ENCODE data around the gene MRTFB. TPM values are rescaled to one million over a fixed set of nuclear protein-coding genes. Genes with fewer than 3 reads are reported as not detected.

MRTFB gene
- total and polyA plus RNA-seq, 12 donors, result 4.1 to 41.8 (median 32.5) TPM

DNA sequence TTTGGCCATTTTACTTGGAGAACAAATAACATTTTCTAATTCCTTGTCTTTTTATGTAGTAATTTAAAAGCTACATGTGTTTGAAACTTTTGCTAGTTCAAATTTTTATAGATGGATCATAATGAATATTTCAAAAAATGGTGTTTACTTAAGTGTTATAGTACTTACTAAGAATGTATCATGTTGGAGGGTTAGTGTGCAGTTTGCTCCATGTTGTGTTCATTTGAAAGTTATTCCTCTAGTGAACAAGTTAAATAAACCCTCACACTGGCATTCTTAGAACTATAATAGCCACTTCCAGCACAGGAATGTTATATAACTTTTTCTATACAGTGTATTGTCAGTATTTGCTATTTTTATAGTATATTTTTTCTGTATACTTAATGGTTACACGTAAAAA, 62.8 kb downstream of the MRTFB start:
- intact Hi-C loops (cut with DNase I), result no loop called here

DNA sequence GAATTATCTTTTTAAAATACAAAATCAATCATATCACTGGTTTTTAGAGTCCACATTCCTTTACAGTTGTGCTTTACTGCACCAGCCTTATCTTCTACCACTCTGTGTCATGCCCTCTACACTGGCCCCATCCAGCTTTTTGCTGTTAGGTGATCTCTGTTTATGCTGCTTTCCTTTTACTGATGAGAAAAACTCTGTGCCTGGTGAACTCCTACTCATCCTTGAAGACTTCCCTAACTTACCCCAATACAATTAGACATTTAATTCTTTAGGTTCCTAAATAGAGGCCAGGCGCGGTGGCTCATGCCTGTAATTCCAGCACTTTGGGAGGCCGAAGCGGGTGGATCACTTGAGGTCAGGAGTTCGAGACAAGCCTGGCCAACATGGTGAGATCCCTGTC, 64.6 kb downstream of the MRTFB start:
- ATAC-seq, result no peak
- WGBS, 2 donors, result 96 to 98% methylated on average over 5 of the region's 5 CpGs

More for the DNA sequence above, 62.8 kb downstream of the MRTFB start:
- Histone ChIP-seq H3K27ac (no peak overlapping the region), H3K4me1 (peaks cover 0 to 23% (median 3%) of the 10 kb centered on the region in 9 donors), H3K4me3 (no peak overlapping the region), H3K27me3 (no peaks in the 10 kb centered on the region), H3K36me3 (no peaks in the 10 kb centered on the region), H3K9me3 (no peaks in the 10 kb centered on the region)
- TF ChIP-seq, protein P1, sequence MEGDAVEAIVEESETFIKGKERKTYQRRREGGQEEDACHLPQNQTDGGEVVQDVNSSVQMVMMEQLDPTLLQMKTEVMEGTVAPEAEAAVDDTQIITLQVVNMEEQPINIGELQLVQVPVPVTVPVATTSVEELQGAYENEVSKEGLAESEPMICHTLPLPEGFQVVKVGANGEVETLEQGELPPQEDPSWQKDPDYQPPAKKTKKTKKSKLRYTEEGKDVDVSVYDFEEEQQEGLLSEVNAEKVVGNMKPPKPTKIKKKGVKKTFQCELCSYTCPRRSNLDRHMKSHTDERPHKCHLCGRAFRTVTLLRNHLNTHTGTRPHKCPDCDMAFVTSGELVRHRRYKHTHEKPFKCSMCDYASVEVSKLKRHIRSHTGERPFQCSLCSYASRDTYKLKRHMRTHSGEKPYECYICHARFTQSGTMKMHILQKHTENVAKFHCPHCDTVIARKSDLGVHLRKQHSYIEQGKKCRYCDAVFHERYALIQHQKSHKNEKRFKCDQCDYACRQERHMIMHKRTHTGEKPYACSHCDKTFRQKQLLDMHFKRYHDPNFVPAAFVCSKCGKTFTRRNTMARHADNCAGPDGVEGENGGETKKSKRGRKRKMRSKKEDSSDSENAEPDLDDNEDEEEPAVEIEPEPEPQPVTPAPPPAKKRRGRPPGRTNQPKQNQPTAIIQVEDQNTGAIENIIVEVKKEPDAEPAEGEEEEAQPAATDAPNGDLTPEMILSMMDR (IDR thresholded peaks at IDR 0.05), result no peak
- ATAC-seq (no peak), DNase-seq (no peak)
- WGBS, 2 donors, result 82 to 93% methylated on average over 1 of the region's 1 CpG

DNA sequence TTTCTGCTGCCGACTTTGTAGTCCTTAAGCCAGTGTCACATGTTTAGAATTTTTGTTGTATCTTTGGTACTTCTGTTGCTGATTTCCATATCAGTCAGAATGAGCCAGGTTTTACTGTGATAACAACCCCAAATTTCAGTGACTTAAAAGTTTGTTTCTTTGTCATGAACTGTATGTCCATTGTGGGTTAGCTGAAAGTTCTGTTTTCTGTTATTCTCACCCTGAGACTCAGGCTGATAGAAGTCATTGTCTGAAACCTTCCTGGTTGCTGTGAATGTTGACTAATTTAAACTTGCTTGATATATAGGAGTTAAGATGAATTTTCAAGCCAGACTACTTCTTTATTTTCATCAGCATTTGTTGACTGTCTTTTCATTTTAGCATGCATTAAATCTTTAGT, 68.8 kb downstream of the MRTFB start:
- Histone ChIP-seq H3K9me3 (peaks cover 0 to 8% (median 0%) of the 10 kb centered on the region in 11 donors), H3K4me3 (no peak overlapping the region), H3K4me1 (no peaks in the 10 kb centered on the region), H3K27ac (no peak overlapping the region), H3K27me3 (no peaks in the 10 kb centered on the region), H3K36me3 (peaks cover 0 to 39% (median 0%) of the 10 kb centered on the region in 9 donors)
- 59 to 70% methylated on average over 1 of the region's 1 CpG for WGBS, 2 donors
- intact Hi-C loops (cut with DNase I), result no loop called here
- no peak for DNase-seq
- ATAC-seq, result no peak
- TF ChIP-seq, protein P1 (IDR thresholded peaks at IDR 0.05), result no peak

More for the DNA sequence above, 64.6 kb downstream of the MRTFB start:
- Histone ChIP-seq H3K4me3 (no peak overlapping the region), H3K9me3 (peaks cover 0 to 8% (median 0%) of the 10 kb centered on the region in 11 donors), H3K36me3 (peaks cover 0 to 12% (median 0%) of the 10 kb centered on the region in 9 donors), H3K4me1 (peaks cover 0 to 20% (median 0%) of the 10 kb centered on the region in 9 donors), H3K27me3 (no peaks in the 10 kb centered on the region), H3K27ac (no peak overlapping the region)
- TF ChIP-seq, protein P1 (IDR thresholded peaks at IDR 0.05), result no peak
- no peak for DNase-seq
- intact Hi-C loops (cut with DNase I), result no loop called here

DNA sequence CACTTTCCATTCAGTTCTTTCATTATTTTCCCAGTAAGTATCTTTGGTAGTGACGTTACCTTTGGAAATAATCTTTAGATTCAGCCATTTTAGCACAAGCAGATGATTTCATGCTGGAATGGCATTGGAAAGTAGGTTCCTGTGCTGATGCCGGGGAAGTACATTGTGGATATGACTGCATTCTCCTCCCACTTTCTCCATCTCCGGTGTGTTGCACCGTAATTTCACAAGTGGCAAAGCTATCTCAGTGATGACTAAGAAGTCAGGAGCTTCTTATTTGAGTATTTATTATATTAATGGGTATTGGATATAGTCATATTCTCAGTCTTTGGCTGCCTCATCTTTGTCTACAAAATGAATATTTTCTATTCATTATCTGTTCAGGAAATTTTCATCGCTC, 69.8 kb downstream of the MRTFB start:
- H3K4me3 ChIP-seq, result no peak overlapping the region
- no peak for ATAC-seq
- H3K27me3 ChIP-seq, result no peaks in the 10 kb centered on the region
- DNase-seq, result no peak
- peaks cover 0 to 39% (median 0%) of the 10 kb centered on the region in 9 donors for H3K36me3 ChIP-seq
- intact Hi-C loops (cut with DNase I), result no loop called here
- peaks cover 0 to 7% (median under 1%) of the 10 kb centered on the region in 9 donors for H3K4me1 ChIP-seq
- 95 to 96% methylated on average over 5 of the region's 5 CpGs for WGBS, 2 donors
- no peak overlapping the region for H3K27ac ChIP-seq
- H3K9me3 ChIP-seq, result peaks cover 0 to 8% (median 0%) of the 10 kb centered on the region in 11 donors
- TF ChIP-seq, protein P1 (IDR thresholded peaks at IDR 0.05), result no peak
